OCI-LY3 (cell line): ENCODE data around the gene RCE1.

Experiments
- H2AFZ ChIP-seq: fragments of 200-600, 300-600 bp; shearing (Covaris generic); 2 replicates; pipeline ENCODE4 v1.6.0; 2014; ENCODE audit warnings: antibody characterized with exemption, low read depth, low read length
- H3K27ac ChIP-seq: fragments of 200-600, 300-600 bp; sonication (generic); 2 replicates; pipeline ENCODE4 v1.5.1; 2014; ENCODE audit warnings: mild to moderate bottlenecking, low read length, moderate library complexity, mixed read lengths
- H3K27me3 ChIP-seq: fragments of 200-600, 300-600 bp; sonication (generic); 2 replicates; pipeline ENCODE4 v1.6.1; 2014; ENCODE audit warnings: low read depth, low read length, mixed read lengths
- H3K36me3 ChIP-seq: fragments of 200-600, 300-600 bp; sonication (generic); replicated peaks from 2 replicates; pipeline ENCODE3; 2014; ENCODE audit warnings: low read depth, low read length, mixed read lengths
- H3K4me1 ChIP-seq: fragments of 300-600, 200-600 bp; sonication (generic); 2 replicates; pipeline ENCODE4 v1.6.1; 2014; ENCODE audit warnings: low read length, mixed read lengths
- H3K4me2 ChIP-seq: fragments of 200-600, 300-600 bp; sonication (generic); 2 replicates; pipeline ENCODE4 v1.6.1; 2014; ENCODE audit warnings: low read length, mixed read lengths
- H3K4me3 ChIP-seq: fragments of 300-600, 200-600 bp; sonication (generic); 2 replicates; pipeline ENCODE4 v1.5.1; 2014; ENCODE audit warnings: antibody characterized with exemption, mild to moderate bottlenecking, low read length, moderate library complexity
- H3K79me2 ChIP-seq: fragments of 300-600, 200-600 bp; shearing (Covaris generic); 2 replicates; pipeline ENCODE4 v1.6.1; 2014; ENCODE audit warnings: mild to moderate bottlenecking, low read length, mixed read lengths
- H3K9ac ChIP-seq: fragments of 300-600, 200-600 bp; shearing (Covaris generic); 2 replicates; pipeline ENCODE4 v1.6.0; 2014; ENCODE audit warnings: mild to moderate bottlenecking, low read length, moderate library complexity
- H3K9me3 ChIP-seq: fragments of 200-600, 300-600 bp; shearing (Covaris generic); 2 replicates; pipeline ENCODE4 v1.6.1; 2014; ENCODE audit warnings: low read length, mixed read lengths; ENCODE audit not compliant: insufficient read depth
- H4K20me1 ChIP-seq: fragments of 200-600, 300-600 bp; sonication (generic); 2 replicates; pipeline ENCODE4 v1.6.1; 2016; ENCODE audit warnings: low read length, mixed read lengths; ENCODE audit not compliant: insufficient read depth
- CTCF ChIP-seq: fragments of 200-600, 300-600 bp; sonication (generic); IDR thresholded peaks from 2 replicates; pipeline ENCODE4 v1.5.1; 2014; ENCODE audit warnings: antibody characterized with exemption, low read length, low read depth
- EZH2phosphoT487 ChIP-seq: fragments of 200-600 bp; shearing (Covaris generic); IDR thresholded peaks from 2 replicates; pipeline ENCODE4 v1.6.1; 2018; ENCODE audit warnings: antibody characterized with exemption, mixed run types, low read depth

RCE1 gene

GRCh38 chr11:66848671-66849500 is 5.6 kb downstream of the RCE1 start:
- H3K4me2 ChIP-seq: no peak overlapping the region
- no peak overlapping the region for H3K9ac ChIP-seq
- H2AFZ ChIP-seq: no peak overlapping the region
- H3K36me3 ChIP-seq: peaks cover 7% of the 10 kb centered on the region
- peaks cover 21% of the 10 kb centered on the region for H3K4me1 ChIP-seq
- no peak overlapping the region for H3K4me3 ChIP-seq
- H3K9me3 ChIP-seq: no peaks in the 10 kb centered on the region
- H3K79me2 ChIP-seq: peaks cover 13% of the 10 kb centered on the region
- no peak overlapping the region for H3K27ac ChIP-seq
- H4K20me1 ChIP-seq: no peaks in the 10 kb centered on the region
- TF ChIP-seq EZH2phosphoT487: no peak
- no peak for TF ChIP-seq CTCF
- no peaks in the 10 kb centered on the region for H3K27me3 ChIP-seq

- Histone ChIP-seq H3K36me3 (peaks cover 7% of the 10 kb centered on the region), H3K27ac (no peak overlapping the region), H3K79me2 (peaks cover 6% of the 10 kb centered on the region), H3K4me1 (peaks cover 13% of the 10 kb centered on the region), H3K4me2 (no peak overlapping the region), H3K27me3 (no peaks in the 10 kb centered on the region), H3K9ac (no peak overlapping the region), H4K20me1 (no peaks in the 10 kb centered on the region), H3K9me3 (no peaks in the 10 kb centered on the region), H3K4me3 (no peak overlapping the region), H2AFZ (no peak overlapping the region)
- TF ChIP-seq CTCF (no peak), EZH2phosphoT487 (no peak)
Measured at GRCh38 chr11:66849501-66850234, 6.4 kb downstream of the RCE1 start.

- no peak overlapping the region for H3K9ac ChIP-seq
Measured at GRCh38 chr11:66850235-66850587, 7.0 kb downstream of the RCE1 start.

More at GRCh38 chr11:66850235-66850587, 7.0 kb downstream of the RCE1 start:
- no peaks in the 10 kb centered on the region for H3K9me3 ChIP-seq
- H3K4me3 ChIP-seq: no peak overlapping the region
- no peak overlapping the region for H3K27ac ChIP-seq
- peaks cover under 1% of the 10 kb centered on the region; the same call in 1 of the 2 replicates for H3K79me2 ChIP-seq
- no peak overlapping the region for H3K4me2 ChIP-seq
- no peak for TF ChIP-seq EZH2phosphoT487
- no peak for TF ChIP-seq CTCF
- H3K36me3 ChIP-seq: peaks cover 3% of the 10 kb centered on the region
- peaks cover 12% of the 10 kb centered on the region for H3K4me1 ChIP-seq
- H4K20me1 ChIP-seq: no peaks in the 10 kb centered on the region
- H2AFZ ChIP-seq: no peak overlapping the region
- no peaks in the 10 kb centered on the region for H3K27me3 ChIP-seq
